Endothelial cell of umbilical vein (primary cell): ENCODE measurements around the gene TOP2B. TPM values are rescaled to one million over a fixed set of nuclear protein-coding genes. Genes with fewer than 3 reads are reported as not detected.

ENCODE experiments used
- BruUV-seq: library from RNA; stranded (reverse); fragments of 400-500 nt; replicated peaks from 2 replicates; lab custom pipeline; 2021; lab: Mats Ljungman, UMichigan
- CTCF ChIA-PET: fragments of 300-600, 350-600 bp; sonication (Branson Sonifier 250); formaldehyde crosslinking; loops from one replicate; lab custom pipeline; 2021; ENCODE audit warnings: antibody characterized with exemption, inconsistent platforms; lab: Charles Lee
- POLR2A ChIA-PET: fragments of 300-600, 350-600 bp; sonication (Branson Sonifier 250); formaldehyde crosslinking; loops from one replicate; lab custom pipeline; 2021; ENCODE audit warnings: antibody characterized with exemption, inconsistent platforms; lab: Charles Lee
- DNase-seq: peaks from one replicate; pipeline ENCODE4 v3.0.0-alpha.2; 2011; ENCODE audit warnings: low read depth, low spot score
- FAIRE-seq: peaks from 2 replicates; lab custom pipeline; 2011; peaks lifted over from hg19 to GRCh38; lab: Jason Lieb, UNC
- H2AFZ ChIP-seq: 2 replicates; pipeline ENCODE4 v1.6.0; 2012; ENCODE audit warnings: low read depth, low read length, control low read depth, inconsistent platforms
- H3K27ac ChIP-seq: 2 replicates; pipeline ENCODE4 v1.5.1; 2011; ENCODE audit warnings: low read depth, mild to moderate bottlenecking, control low read depth, low read length, moderate library complexity; ENCODE audit not compliant: insufficient read depth
- H3K27me3 ChIP-seq, 2 experiments: 2 replicates each; pipeline versions ENCODE4 v1.6.0 to v1.6.1; 2011; ENCODE audit warnings: low read length in 2 of 2, mixed read lengths in 1 of 2; ENCODE audit not compliant: control insufficient read depth in 2 of 2, insufficient read depth in 2 of 2
- H3K36me3 ChIP-seq, 2 experiments: 2 replicates in 1 of 2; 3 replicates in 1 of 2; pipeline ENCODE4 v1.5.1; 2011; ENCODE audit warnings: low read length in 2 of 2, mild to moderate bottlenecking in 1 of 2, moderate library complexity in 1 of 2; ENCODE audit not compliant: control insufficient read depth in 2 of 2, insufficient read depth in 2 of 2; ENCODE audit errors: extremely low read depth in 1 of 2
- H3K4me1 ChIP-seq: 3 replicates; pipeline ENCODE4 v1.5.1; 2011; ENCODE audit warnings: mild to moderate bottlenecking, low read length; ENCODE audit not compliant: control insufficient read depth, insufficient read depth; ENCODE audit errors: extremely low read depth
- H3K4me2 ChIP-seq: 2 replicates; pipeline ENCODE4 v1.6.1; 2011; ENCODE audit warnings: low read length, control low read depth, mixed read lengths; ENCODE audit not compliant: insufficient read depth
- H3K4me3 ChIP-seq, 3 experiments: fragments of 200-600 bp in 1 of 3; sonication (generic), shearing (Covaris generic) in 1 of 3; replicated peaks in 1 of 3; 2 replicates each; pipeline ENCODE4 v1.5.1; 2011 to 2016; ENCODE audit warnings: control low read depth in 3 of 3, low read length in 3 of 3, mild to moderate bottlenecking in 2 of 3, inconsistent platforms in 1 of 3, low read depth in 1 of 3, moderate library complexity in 1 of 3; ENCODE audit not compliant: insufficient read depth in 1 of 3
- H3K79me2 ChIP-seq: 2 replicates; pipeline ENCODE4 v1.6.0; 2012; ENCODE audit warnings: low read length, inconsistent platforms; ENCODE audit not compliant: control insufficient read depth, insufficient read depth
- H3K9ac ChIP-seq: replicated peaks from 2 replicates; pipeline ENCODE3; 2011; ENCODE audit warnings: low read length, control low read depth; ENCODE audit not compliant: insufficient read depth; ENCODE audit errors: extremely low read depth
- H3K9me1 ChIP-seq: replicated peaks from 3 replicates; pipeline ENCODE4 v1.6.0; 2011; ENCODE audit warnings: mild to moderate bottlenecking, low read length; ENCODE audit not compliant: control insufficient read depth, insufficient read depth; ENCODE audit errors: extremely low read depth
- H3K9me3 ChIP-seq: replicated peaks from 2 replicates; pipeline ENCODE4 v1.5.1; 2012; ENCODE audit warnings: low read length, inconsistent platforms; ENCODE audit not compliant: control insufficient read depth, insufficient read depth
- H4K20me1 ChIP-seq: replicated peaks from 2 replicates; pipeline ENCODE3; 2011; ENCODE audit warnings: mild to moderate bottlenecking, low read length; ENCODE audit not compliant: control insufficient read depth, insufficient read depth; ENCODE audit errors: extremely low read depth
- FOS ChIP-seq: IDR thresholded peaks from 2 replicates; pipeline ENCODE4 v1.6.1; 2011; ENCODE audit warnings: mild to moderate bottlenecking, low read length, moderate library complexity, borderline replicate concordance; ENCODE audit not compliant: insufficient read depth
- GATA2 ChIP-seq: IDR thresholded peaks from 2 replicates; pipeline ENCODE4 v1.7.0; 2011; ENCODE audit warnings: low read depth, mild to moderate bottlenecking, moderate library complexity, mixed read lengths, low read length; ENCODE audit not compliant: insufficient read length, insufficient read depth
- MYC ChIP-seq: IDR thresholded peaks from one replicate; pipeline ENCODE4 v1.6.1; 2011; ENCODE audit warnings: mild to moderate bottlenecking, low read depth, low read length
- POLR2A ChIP-seq: IDR thresholded peaks from 2 replicates; pipeline ENCODE4 v1.6.1; 2012; ENCODE audit warnings: low read depth, mild to moderate bottlenecking, control low read depth, low read length
- POLR2AphosphoS5 ChIP-seq: IDR thresholded peaks from 2 replicates; pipeline ENCODE4 v1.6.1; 2012; ENCODE audit warnings: low read depth, mild to moderate bottlenecking, control low read depth, low read length, moderate library complexity; ENCODE audit not compliant: insufficient read depth
- dilution Hi-C: fragments of 300-500 bp; cut with MboI; formaldehyde crosslinking; loops from one replicate; pipeline ENCODE4 v1.15.0; 2019; ENCODE audit warnings: low sequenced_read_pairs; ENCODE audit not compliant: extremely low pct_ligation_motif_present
- intact Hi-C: fragments of 100-400 bp; cut with micrococcal nuclease; formaldehyde crosslinking; loops from one replicate; pipeline ENCODE4 v1.10.0; 2022
- polyA plus RNA-seq, 4 experiments: library from polyadenylated mRNA; depleted of rRNA in 3 of 4; stranded (reverse) in 3 of 4; unstranded in 1 of 4; fragments of >200 nt; gene quantifications; 2 replicates each; pipeline versions ENCODE4 v1.2.1 to v1.2.3, GENCODE V29; 2011 to 2012; ENCODE audit warnings: missing spikeins in 1 of 4
- total RNA-seq: library from RNA; stranded (reverse); gene quantifications from 2 replicates; pipeline ENCODE4 v1.2.3, GENCODE V29; 2021
- TF ChIP-seq, protein P1 (sequence below), 2 donors: IDR thresholded peaks; 1 replicate in 1 of 2; 2 replicates in 1 of 2; pipeline ENCODE4 v1.5.1; 2011; ENCODE audit warnings: low read length in 2 of 2, mild to moderate bottlenecking in 2 of 2, moderate library complexity in 2 of 2, control low read depth in 1 of 2, inconsistent platforms in 1 of 2, low read depth in 1 of 2; ENCODE audit not compliant: insufficient read depth in 1 of 2; ENCODE audit errors: extremely low read depth in 1 of 2

The TOP2B gene
- total and polyA plus RNA-seq, 2 donors (not counting 3 experiments of a cell fraction or from before 2014, with no cell fraction given): 20.4 to 98.9 TPM

DNA sequence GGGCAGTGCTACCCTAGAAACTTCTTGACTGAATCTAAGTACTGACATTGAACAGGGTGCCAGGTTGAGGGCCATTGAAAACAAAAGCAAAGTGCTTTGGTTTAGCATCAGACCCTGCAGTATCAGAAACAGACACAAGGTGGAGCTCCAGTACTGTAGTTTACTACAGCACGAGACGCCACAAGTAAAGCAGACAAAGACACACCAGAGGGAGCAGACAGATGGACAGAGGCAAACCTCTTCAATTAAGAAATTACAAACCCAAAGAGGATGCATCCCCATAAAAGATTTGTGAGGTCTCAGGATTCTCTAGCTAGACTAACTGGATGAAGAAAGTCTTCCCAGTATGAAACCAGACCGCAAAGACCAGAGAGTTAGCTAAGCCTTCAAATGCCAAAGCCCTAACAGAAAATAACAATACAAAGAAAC is 16.6 kb downstream of the TOP2B start:
- intact Hi-C loops: loop anchor here (1.0 to 2.0 kb wide), 6 partner anchors 15 to 263 kb away; partner anchors contain the start of gene NGLY1
- H3K4me3 ChIP-seq: no peak overlapping the region
- no TSS peak for BruUV-seq
- DNase-seq: peak; percentile 86
- H3K36me3 ChIP-seq: no peaks in the 10 kb centered on the region
- H3K27me3 ChIP-seq: no peaks in the 10 kb centered on the region
- H3K4me1 ChIP-seq: no peaks in the 10 kb centered on the region
- no peak overlapping the region for H3K27ac ChIP-seq
- H3K9me1 ChIP-seq: no peaks in the 10 kb centered on the region
- peak; percentile 82 for FAIRE-seq
- no peak overlapping the region for H2AFZ ChIP-seq
- ChIA-PET CTCF (interaction anchor here (0.6 to 8.0 kb wide), 34 partner anchors 9 to 1605 kb away, joined by 3 to 254 read pairs (median 4); partner anchors contain the start of genes NGLY1 and OXSM), POLR2A (no interaction called here)
- TF ChIP-seq POLR2A (no peak), GATA2 (no peak), POLR2AphosphoS5 (no peak), FOS (no peak), MYC (no peak)
- TF ChIP-seq, protein P1, sequence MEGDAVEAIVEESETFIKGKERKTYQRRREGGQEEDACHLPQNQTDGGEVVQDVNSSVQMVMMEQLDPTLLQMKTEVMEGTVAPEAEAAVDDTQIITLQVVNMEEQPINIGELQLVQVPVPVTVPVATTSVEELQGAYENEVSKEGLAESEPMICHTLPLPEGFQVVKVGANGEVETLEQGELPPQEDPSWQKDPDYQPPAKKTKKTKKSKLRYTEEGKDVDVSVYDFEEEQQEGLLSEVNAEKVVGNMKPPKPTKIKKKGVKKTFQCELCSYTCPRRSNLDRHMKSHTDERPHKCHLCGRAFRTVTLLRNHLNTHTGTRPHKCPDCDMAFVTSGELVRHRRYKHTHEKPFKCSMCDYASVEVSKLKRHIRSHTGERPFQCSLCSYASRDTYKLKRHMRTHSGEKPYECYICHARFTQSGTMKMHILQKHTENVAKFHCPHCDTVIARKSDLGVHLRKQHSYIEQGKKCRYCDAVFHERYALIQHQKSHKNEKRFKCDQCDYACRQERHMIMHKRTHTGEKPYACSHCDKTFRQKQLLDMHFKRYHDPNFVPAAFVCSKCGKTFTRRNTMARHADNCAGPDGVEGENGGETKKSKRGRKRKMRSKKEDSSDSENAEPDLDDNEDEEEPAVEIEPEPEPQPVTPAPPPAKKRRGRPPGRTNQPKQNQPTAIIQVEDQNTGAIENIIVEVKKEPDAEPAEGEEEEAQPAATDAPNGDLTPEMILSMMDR (IDR thresholded peaks at IDR 0.05; ENCODE audit: extremely low read depth in 1 of 2, insufficient read depth in 1 of 2, low read depth in 1 of 2, low read length in 2 of 2): peak; percentile 83 to 89
- dilution Hi-C loops: no loop called here
- H3K79me2 ChIP-seq: peaks cover 79% of the 10 kb centered on the region
- no peaks in the 10 kb centered on the region for H3K9me3 ChIP-seq
- H4K20me1 ChIP-seq: peaks cover 15% of the 10 kb centered on the region
- no peak overlapping the region for H3K9ac ChIP-seq
- no peak overlapping the region for H3K4me2 ChIP-seq
